GM12892 (cell line): Measurements from ENCODE around the gene TMC6.

Experiments
- DNase-seq: peaks from one replicate; pipeline ENCODE4 v3.0.0; 2011; ENCODE audit not compliant: insufficient read length
- FAIRE-seq: peaks from 2 replicates; lab custom pipeline; 2011; peaks lifted over from hg19 to GRCh38; lab: Jason Lieb, UNC
- POLR2A ChIP-seq: IDR thresholded peaks from 2 replicates; pipeline ENCODE4 v1.6.1; 2011; ENCODE audit warnings: low read depth, low read length, control low read depth
- POLR2AphosphoS5 ChIP-seq: IDR thresholded peaks from 2 replicates; pipeline ENCODE4 v1.6.1; 2011; ENCODE audit warnings: low read depth, low read length, control low read depth
- TAF1 ChIP-seq: IDR thresholded peaks from 2 replicates; pipeline ENCODE4 v1.6.1; 2011; ENCODE audit warnings: low read depth, mild to moderate bottlenecking, control low read depth, low read length, borderline replicate concordance

TMC6 gene

GRCh38 chr17:78114831-78115723 is 13.5 kb downstream of the TMC6 start:
- no peak for FAIRE-seq
- TF ChIP-seq POLR2A (peak; percentile 49; the same call in 1 of the 2 replicates), POLR2AphosphoS5 (no peak)
- no peak for DNase-seq

GRCh38 chr17:78113804-78114785 is 14.5 kb downstream of the TMC6 start:
- FAIRE-seq (peak; percentile 78), DNase-seq (no peak)
- TF ChIP-seq POLR2A, result 0 out of 2 replicates have a peak, but pooled peaks have one; percentile 30
- TF ChIP-seq TAF1, result no peak
- 0 out of 2 replicates have a peak, but pooled peaks have one; percentile 29 for TF ChIP-seq POLR2AphosphoS5

DNA sequence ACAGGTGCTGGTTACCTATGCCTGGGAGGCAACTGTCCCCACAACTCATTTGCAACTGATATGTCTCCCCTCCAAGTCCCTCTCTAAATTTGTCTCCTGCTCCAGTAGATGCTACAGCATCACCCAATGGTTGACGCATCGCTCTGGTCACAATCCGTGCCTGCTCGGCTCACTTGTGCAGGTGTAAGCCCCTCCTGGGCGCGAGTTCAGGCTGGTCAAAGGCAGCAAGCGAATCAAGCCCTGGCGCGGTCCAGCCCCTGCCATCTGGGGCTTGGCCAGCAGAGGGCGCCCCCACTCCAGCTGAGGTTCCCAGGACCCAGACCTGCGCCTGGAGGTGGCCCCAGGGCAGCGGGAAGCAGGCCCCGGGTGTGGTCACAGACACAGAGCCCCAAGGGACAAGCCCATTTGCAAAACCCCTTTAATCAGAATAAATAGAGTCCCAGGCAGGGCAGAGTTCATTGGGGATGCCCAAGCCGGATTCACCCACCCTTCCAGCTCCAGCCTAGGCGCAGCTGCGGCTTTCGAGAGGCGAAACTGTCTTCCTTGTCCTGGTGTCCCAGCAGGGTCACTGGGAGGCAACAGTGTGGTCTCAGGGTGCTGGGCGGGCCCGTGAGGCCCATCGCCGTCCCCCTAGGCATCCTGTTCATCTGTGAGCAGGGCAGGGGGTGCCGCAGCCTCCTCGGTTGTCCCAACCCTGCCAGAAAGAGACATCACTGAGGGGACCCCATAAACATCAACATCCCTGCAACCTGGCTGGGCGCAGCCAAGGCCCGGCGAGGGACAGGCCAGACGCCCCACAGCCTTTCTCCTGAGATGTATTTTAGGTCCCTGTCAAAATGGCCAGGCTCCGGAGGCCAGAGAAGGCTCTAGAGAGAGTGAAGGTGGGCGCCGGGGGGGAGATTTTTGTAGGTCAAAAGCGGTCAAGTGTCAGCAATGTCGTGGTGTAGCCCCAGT is 15.8 kb downstream of the TMC6 start:
- FAIRE-seq (peak; percentile 95), DNase-seq (peak; percentile 93)
- TF ChIP-seq POLR2A (no peak; the same call in 1 of the 2 replicates), POLR2AphosphoS5 (0 out of 2 replicates have a peak, but pooled peaks have one; percentile 24), TAF1 (no peak)

DNA sequence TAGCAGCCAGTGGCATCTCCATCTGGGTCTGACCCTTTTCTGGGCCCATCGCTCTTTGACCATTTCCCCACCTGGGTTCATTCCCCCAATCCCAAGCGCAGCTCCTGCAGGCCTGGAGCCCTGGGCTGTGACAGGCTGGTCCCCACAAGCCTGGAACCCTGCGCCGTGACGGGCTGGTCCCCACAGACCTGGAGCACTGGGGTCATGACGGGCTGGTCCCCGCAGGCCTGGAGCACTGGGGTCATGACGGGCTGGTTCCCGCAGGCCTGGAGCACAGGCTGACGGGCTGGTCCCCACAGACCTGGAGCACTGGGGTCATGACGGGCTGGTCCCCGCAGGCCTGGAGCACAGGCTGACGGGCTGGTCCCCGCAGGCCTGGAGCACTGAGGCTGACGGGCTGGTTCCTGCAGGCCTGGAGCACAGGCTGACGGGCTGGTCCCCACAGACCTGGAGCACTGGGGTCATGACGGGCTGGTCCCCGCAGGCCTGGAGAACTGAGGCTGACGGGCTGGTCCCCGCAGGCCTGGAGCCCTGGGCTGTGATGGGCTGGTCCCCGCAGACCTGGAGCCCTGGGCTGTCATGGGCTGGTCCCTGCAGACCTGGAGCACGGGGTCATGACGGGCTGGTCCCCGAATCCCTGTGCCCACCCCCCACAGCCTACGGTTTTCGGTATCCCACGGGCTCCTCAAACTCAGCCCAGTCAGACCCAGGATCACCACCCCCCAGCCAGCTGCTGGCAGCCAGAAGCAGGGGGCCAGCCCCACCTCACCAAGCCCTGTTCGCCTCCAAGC is 16.6 kb downstream of the TMC6 start:
- FAIRE-seq, result no peak
- DNase-seq, result no peak
- TF ChIP-seq TAF1 (no peak), POLR2AphosphoS5 (no peak), POLR2A (no peak)

- FAIRE-seq, result no peak
- no peak for DNase-seq
- TF ChIP-seq POLR2AphosphoS5 (no peak), POLR2A (no peak), TAF1 (no peak)
Measured at GRCh38 chr17:78111016-78111726, 17.4 kb downstream of the TMC6 start.

- FAIRE-seq, result no peak
- no peak for TF ChIP-seq POLR2A
- no peak for TF ChIP-seq POLR2AphosphoS5
- TF ChIP-seq TAF1, result no peak
- DNase-seq, result no peak
Measured at GRCh38 chr17:78110363-78111015, 18.1 kb downstream of the TMC6 start.

- DNase-seq (no peak), FAIRE-seq (no peak)
- TF ChIP-seq POLR2A, result no peak
- no peak for TF ChIP-seq TAF1
- no peak for TF ChIP-seq POLR2AphosphoS5
Measured at GRCh38 chr17:78109489-78109761, 19.1 kb downstream of the TMC6 start.

DNA sequence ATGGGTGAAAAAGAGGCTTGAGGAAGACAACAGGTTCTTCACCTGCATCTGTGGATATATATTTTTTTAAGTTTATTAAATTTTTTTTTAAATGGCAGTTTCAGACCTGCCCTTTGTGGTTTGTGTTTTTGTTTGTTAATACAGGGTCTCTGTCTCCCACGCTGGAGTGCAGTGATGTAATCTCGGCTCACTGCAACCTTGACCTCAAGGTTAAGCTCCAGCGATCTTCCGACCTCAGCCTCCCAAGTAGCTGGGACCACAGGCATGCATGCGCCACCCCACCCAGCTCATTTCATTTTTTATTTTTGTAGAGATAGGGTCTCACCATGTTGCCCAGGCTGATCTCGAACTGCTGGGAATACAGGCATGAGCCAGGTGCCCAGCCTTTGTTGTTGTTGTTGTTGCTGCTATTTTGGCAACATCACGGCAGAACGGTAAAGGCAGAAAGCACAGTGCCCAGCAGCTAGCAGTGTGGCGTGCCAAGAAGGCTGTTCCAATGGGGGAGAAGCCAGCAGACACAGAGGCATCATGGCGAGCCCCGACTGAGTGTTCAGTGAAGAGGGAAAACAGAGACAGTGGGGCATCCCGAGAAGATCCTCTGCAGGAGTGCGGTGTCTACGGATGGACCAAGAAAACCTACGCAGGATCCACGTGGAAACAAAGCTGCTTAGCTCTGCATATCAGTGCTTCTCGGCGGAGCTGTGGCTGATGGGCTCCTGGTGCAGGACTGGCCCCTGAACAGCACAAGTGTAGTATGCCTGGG is 19.6 kb downstream of the TMC6 start:
- FAIRE-seq (no peak), DNase-seq (no peak)
- TF ChIP-seq TAF1 (no peak), POLR2AphosphoS5 (no peak)

- TF ChIP-seq POLR2AphosphoS5 (no peak), POLR2A (no peak), TAF1 (no peak)
- FAIRE-seq, result no peak
Measured at GRCh38 chr17:78107976-78108725, 20.4 kb downstream of the TMC6 start.

More at GRCh38 chr17:78107976-78108725, 20.4 kb downstream of the TMC6 start:
- DNase-seq, result no peak
